GM18502 (cell line): Measurements from ENCODE around the gene TMEM214.

Experiments used
- ATAC-seq: cut with Tn5 transposase; IDR thresholded peaks from one replicate; pipeline ENCODE4 v1.9.1; 2021; ENCODE audit warnings: mild to moderate bottlenecking; ENCODE audit not compliant: unreplicated experiment, poor library complexity

The TMEM214 gene

GRCh38 chr2:27038631-27039339 is 6.0 kb downstream of the TMEM214 start:
- no peak for ATAC-seq

GRCh38 chr2:27039426-27039825 is 6.7 kb downstream of the TMEM214 start:
- ATAC-seq, result no peak

- no peak for ATAC-seq
These were observed 7.1 kb downstream of the TMEM214 start for GRCh38 chr2:27039871-27040270.

GRCh38 chr2:27040282-27040681 is 7.5 kb downstream of the TMEM214 start:
- ATAC-seq, result no peak

- no peak for ATAC-seq
These were observed 9.0 kb downstream of the TMEM214 start for GRCh38 chr2:27041752-27042151.

- ATAC-seq, result no peak
These were observed 9.4 kb downstream of the TMEM214 start for GRCh38 chr2:27042159-27042661.

GRCh38 chr2:27042985-27043634 is 10.3 kb downstream of the TMEM214 start:
- no peak for ATAC-seq

GRCh38 chr2:27049422-27050280 is 16.9 kb downstream of the TMEM214 start:
- peak; percentile 33 for ATAC-seq

GRCh38 chr2:27050281-27050995 is 17.7 kb downstream of the TMEM214 start:
- ATAC-seq, result peak; percentile 54

- peak; percentile 76 for ATAC-seq
These were observed 18.5 kb downstream of the TMEM214 start, which contains the start of gene AGBL5 for GRCh38 chr2:27050996-27051901. TSS of gene AGBL5 (plus strand) at chr2:27051668. CDS start at chr2:27052959, 1,291 bp downstream.

- no peak for ATAC-seq
These were observed 19.3 kb downstream of the TMEM214 start for GRCh38 chr2:27051902-27052645.

- ATAC-seq, result no peak
These were observed 20.6 kb downstream of the TMEM214 start for GRCh38 chr2:27053321-27053720.

- ATAC-seq, result no peak
These were observed 21.0 kb downstream of the TMEM214 start for GRCh38 chr2:27053776-27054175.

GRCh38 chr2:27054721-27055120 is 22.0 kb downstream of the TMEM214 start:
- ATAC-seq, result no peak

GRCh38 chr2:27057184-27057583 is 24.4 kb downstream of the TMEM214 start:
- no peak for ATAC-seq

GRCh38 chr2:27058210-27058609 is 25.4 kb downstream of the TMEM214 start:
- no peak for ATAC-seq

GRCh38 chr2:27059141-27059820 is 26.5 kb downstream of the TMEM214 start:
- no peak for ATAC-seq

- no peak for ATAC-seq
These were observed 27.6 kb downstream of the TMEM214 start for GRCh38 chr2:27060323-27060722.
